Measurements from ENCODE around the gene IRF2.

IRF2 gene

GRCh38 chr4:184359888-184360287 is 114.5 kb downstream of the IRF2 start:
- no peak for TF ChIP-seq CTCF (IDR thresholded peaks at IDR 0.05; ENCODE audit: low read depth, low read length)
- no peak overlapping the region for H3K4me3 ChIP-seq (ENCODE audit: low read depth, low read length)
- DNase-seq (ENCODE audit: low read depth, low spot score): no peak
- in situ Hi-C loops (cut with HindIII; ENCODE audit: low sequenced_read_pairs): no loop called here

GRCh38 chr4:184358521-184359232 is 115.7 kb downstream of the IRF2 start:
- in situ Hi-C loops (cut with HindIII; ENCODE audit: low sequenced_read_pairs): no loop called here
- no peak for TF ChIP-seq CTCF (IDR thresholded peaks at IDR 0.05; ENCODE audit: low read depth, low read length)
- no peak for DNase-seq (ENCODE audit: low read depth, low spot score)
- no peak overlapping the region for H3K4me3 ChIP-seq (ENCODE audit: low read depth, low read length)

DNA sequence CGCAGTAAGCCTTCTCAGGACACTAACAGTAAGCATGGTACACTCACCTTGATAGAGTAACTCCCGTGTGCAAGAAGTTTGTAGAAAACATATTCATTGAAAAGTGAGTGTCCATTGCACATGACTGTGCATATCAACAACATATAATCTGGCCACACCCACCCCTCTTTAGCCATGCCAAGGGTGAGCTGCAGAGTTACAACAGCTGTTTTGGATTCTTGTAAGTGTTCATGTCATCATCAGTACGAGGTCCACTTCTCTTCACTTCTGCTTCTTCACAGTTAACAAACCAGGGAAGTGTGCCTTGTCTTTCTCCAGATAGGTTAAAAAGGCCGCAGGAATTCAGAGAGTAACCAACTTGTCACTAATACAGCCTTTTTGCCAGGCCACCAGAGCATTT is 116.6 kb downstream of the IRF2 start:
- DNase-seq (ENCODE audit: low read depth, low spot score): no peak
- in situ Hi-C loops (cut with HindIII; ENCODE audit: low sequenced_read_pairs): no loop called here

GRCh38 chr4:184357165-184357564 is 117.2 kb downstream of the IRF2 start:
- DNase-seq (ENCODE audit: low read depth, low spot score): no peak
- no peak overlapping the region for H3K4me3 ChIP-seq (ENCODE audit: low read depth, low read length)
- in situ Hi-C loops (cut with HindIII; ENCODE audit: low sequenced_read_pairs): no loop called here
- TF ChIP-seq CTCF (IDR thresholded peaks at IDR 0.05; ENCODE audit: low read depth, low read length): no peak

More for the DNA sequence above, 116.6 kb downstream of the IRF2 start:
- no peak for TF ChIP-seq CTCF (IDR thresholded peaks at IDR 0.05; ENCODE audit: low read depth, low read length)
- H3K4me3 ChIP-seq (ENCODE audit: low read depth, low read length): no peak overlapping the region

DNA sequence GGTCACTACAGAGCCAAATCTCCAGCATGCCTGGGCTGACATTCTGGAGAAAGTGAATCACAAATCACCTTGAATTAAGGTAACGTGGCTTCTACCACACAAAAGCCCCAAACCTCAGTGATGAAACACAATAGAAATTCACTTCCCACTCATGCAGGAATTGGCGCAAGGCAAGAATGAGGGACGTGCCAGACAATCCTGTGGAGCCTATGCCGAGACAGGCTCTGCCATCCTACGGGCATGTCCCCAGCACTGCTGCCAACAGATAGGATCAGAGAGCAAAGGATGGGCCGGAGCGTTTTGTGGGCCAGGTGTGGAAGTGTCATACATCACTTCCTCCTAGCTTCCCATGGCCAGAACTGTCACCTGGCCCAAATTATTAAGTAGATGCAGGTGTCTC is 118.0 kb downstream of the IRF2 start:
- TF ChIP-seq CTCF (IDR thresholded peaks at IDR 0.05; ENCODE audit: low read depth, low read length): no peak
- H3K4me3 ChIP-seq (ENCODE audit: low read depth, low read length): no peak overlapping the region
- DNase-seq (ENCODE audit: low read depth, low spot score): no peak
- in situ Hi-C loops (cut with HindIII; ENCODE audit: low sequenced_read_pairs): no loop called here

DNA sequence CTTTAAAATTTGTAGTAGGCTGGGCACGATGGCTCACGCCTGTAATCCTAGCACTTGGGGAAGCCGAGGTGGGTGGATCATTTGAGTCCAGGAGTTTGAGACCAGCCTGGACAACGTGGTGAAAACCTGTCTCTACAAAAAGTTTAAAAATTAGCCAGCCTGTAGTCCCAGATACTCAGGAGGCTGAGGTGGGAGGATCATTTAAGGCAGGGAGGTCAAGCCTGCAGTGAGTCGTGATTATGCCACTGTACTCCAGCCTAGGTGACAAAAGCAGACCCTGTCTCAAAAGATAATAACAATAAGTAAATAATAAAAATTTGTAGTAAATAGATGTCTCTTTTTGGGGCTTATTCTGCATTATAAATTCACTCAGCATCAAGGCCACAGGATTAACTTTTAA is 118.5 kb downstream of the IRF2 start:
- no peak for TF ChIP-seq CTCF (IDR thresholded peaks at IDR 0.05; ENCODE audit: low read depth, low read length)
- no peak for DNase-seq (ENCODE audit: low read depth, low spot score)
- in situ Hi-C loops (cut with HindIII; ENCODE audit: low sequenced_read_pairs): no loop called here
- no peak overlapping the region for H3K4me3 ChIP-seq (ENCODE audit: low read depth, low read length)
